GM12874 (cell line): ENCODE data around the gene VTI1A.

ENCODE experiments used
- TF ChIP-seq, protein P1 (sequence below): IDR thresholded peaks from 2 replicates; pipeline ENCODE4 v1.5.1; 2011; ENCODE audit warnings: low read depth, mild to moderate bottlenecking, control low read depth, low read length, moderate library complexity; ENCODE audit not compliant: insufficient read depth

VTI1A gene

DNA sequence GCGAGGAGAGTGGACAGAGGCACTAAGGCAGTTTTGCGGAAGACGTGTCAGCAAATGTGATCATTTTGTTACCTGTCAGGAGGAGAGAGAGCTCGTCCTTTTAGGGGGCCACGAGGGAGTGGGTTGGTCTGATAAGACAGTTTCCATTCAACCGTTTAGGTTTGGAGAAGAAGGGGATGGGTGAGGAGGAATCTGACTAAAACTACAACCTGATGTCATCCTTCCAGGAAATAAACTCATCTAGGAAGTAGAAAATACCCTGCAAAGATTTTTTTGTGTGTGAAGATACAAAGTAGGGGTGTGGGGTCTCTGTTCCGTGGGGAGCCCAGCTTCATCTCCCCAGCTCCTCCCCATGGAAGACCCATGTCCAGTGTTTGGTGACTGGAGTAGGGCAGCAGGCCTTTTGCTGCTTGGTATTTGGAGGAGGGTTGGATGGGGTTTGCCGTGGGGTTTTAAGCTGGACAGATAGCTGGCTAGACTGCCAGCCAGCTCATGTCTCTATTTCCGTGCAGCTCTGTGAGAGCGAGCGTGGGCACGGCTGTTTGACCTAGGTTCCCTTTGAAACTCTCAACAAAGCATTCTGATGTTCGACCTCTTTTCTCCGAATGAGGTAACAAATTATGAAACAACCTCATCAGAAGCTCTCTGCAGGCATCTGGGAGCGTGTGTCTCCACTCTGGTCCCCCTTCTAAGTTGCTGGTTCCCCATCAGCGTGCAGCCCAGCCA lies 367.0 kb downstream of the VTI1A start:
- TF ChIP-seq, protein P1, sequence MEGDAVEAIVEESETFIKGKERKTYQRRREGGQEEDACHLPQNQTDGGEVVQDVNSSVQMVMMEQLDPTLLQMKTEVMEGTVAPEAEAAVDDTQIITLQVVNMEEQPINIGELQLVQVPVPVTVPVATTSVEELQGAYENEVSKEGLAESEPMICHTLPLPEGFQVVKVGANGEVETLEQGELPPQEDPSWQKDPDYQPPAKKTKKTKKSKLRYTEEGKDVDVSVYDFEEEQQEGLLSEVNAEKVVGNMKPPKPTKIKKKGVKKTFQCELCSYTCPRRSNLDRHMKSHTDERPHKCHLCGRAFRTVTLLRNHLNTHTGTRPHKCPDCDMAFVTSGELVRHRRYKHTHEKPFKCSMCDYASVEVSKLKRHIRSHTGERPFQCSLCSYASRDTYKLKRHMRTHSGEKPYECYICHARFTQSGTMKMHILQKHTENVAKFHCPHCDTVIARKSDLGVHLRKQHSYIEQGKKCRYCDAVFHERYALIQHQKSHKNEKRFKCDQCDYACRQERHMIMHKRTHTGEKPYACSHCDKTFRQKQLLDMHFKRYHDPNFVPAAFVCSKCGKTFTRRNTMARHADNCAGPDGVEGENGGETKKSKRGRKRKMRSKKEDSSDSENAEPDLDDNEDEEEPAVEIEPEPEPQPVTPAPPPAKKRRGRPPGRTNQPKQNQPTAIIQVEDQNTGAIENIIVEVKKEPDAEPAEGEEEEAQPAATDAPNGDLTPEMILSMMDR = no peak

GRCh38 chr10:112815269-112816032 lies 368.4 kb downstream of the VTI1A start:
- TF ChIP-seq, protein P1 = no peak

- TF ChIP-seq, protein P1 = no peak
Measured at GRCh38 chr10:112816033-112816430, 369.0 kb downstream of the VTI1A start.

- TF ChIP-seq, protein P1 = no peak
Measured at GRCh38 chr10:112816891-112817290, 369.9 kb downstream of the VTI1A start.

DNA sequence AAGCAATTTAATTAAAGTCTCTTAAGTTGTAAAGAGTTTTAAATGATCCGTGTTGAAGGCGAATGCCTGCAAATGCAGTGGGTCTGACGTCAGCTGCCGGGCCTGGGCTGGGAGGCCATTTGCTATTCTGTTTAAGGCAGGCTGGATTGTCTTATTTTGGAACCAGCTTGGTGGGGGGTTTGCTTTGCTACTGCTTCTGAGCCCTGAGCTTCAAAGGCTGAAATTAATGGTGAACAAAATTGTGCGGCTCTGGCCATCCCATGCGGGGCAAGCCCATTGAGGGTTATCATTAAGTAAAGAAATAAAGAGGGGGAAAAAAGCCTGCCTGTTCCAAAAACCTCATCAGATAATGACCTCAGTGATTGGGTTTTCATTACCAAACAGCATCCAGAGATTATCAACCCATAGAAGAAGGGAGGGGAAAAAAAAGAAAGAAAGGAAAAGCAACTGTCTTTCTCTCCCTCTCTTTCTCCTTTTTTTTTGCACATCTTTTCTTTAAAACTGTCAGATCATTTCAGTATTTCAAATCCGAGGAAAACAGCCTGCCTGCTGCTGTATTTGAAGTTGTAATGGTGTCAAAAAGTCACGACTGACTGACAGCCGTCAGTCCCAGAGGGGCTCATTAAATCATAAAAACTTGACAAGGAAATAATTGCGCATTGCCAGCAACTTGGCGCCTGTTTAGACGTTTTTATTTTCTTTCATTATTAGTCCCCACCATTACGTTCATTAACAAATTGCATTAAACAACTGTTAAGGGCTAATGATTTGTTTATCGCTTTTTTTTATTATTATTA lies 371.2 kb downstream of the VTI1A start:
- TF ChIP-seq, protein P1 = no peak

DNA sequence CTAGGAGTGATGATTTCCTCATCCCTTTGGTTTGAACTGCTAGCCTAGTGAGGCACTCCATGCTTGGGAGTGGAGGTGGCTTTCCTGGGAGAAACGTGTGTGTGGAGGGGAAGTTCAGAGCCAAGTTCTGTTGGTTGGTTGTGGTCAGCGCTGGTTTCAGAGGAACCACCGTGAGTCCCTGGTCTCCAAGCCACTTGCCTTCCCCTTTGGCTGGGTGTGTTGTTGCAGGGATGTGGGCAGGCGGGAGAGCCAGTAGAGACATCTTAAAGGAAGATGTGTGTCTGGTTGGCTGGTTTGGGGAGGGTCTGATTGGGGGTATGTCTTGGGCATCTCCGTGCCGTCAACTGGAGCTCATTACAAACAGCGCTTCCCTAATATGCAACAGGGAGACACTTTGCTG lies 372.2 kb downstream of the VTI1A start:
- TF ChIP-seq, protein P1 = no peak

- TF ChIP-seq, protein P1 = no peak
Measured at GRCh38 chr10:112820320-112820719, 373.3 kb downstream of the VTI1A start.
